GM23248 (cell line): Measurements from ENCODE around the gene C2CD5.

ENCODE experiments used
- EZH2 ChIP-seq: fragments of 200-600 bp; sonication (generic); IDR thresholded peaks from 2 replicates; pipeline ENCODE4 v1.6.1; 2018; ENCODE audit warnings: antibody characterized with exemption, mild to moderate bottlenecking; ENCODE audit not compliant: insufficient read depth, poor library complexity, severe bottlenecking
- EZH2phosphoT487 ChIP-seq: fragments of 200-600 bp; sonication (generic); IDR thresholded peaks from 2 replicates; pipeline ENCODE4 v1.6.1; 2018; ENCODE audit warnings: antibody characterized with exemption, moderate library complexity, mild to moderate bottlenecking, low read depth; ENCODE audit not compliant: insufficient read depth

- TF ChIP-seq EZH2phosphoT487, result no peak
- TF ChIP-seq EZH2, result no peak
These were observed 84.4 kb downstream of the C2CD5 start for GRCh38 chr12:22459838-22460490.
